Thoracic aorta (tissue), 2 donors: ENCODE results near the gene PLA2G4A. TPM values are rescaled to one million over a fixed set of nuclear protein-coding genes. Genes with fewer than 3 reads are reported as not detected.

Experiments
- ATAC-seq: fragments of 150-250 bp; one replicate; pipeline ENCODE4 v1.8.0; 2017; ENCODE audit warnings: low read depth; ENCODE audit not compliant: insufficient number of reproducible peaks, low FRiP score
- DNase-seq: peaks from one replicate; pipeline ENCODE4 v3.0.0-alpha.2; 2020; ENCODE audit warnings: low spot score
- H3K27ac ChIP-seq, 2 donors: fragments of 200-600 bp; sonication (generic); 1 replicate in 1 of 2; 2 replicates in 1 of 2; pipeline ENCODE4 v1.5.1; 2016; ENCODE audit warnings: mild to moderate bottlenecking in 2 of 2, moderate library complexity in 2 of 2
- H3K27me3 ChIP-seq: fragments of 200-600 bp; sonication (generic); replicated peaks from 2 replicates; pipeline ENCODE4 v1.6.0; 2016; ENCODE audit warnings: mild to moderate bottlenecking; ENCODE audit not compliant: insufficient read depth
- H3K36me3 ChIP-seq: fragments of 200-600 bp; sonication (generic); one replicate; pipeline ENCODE4 v1.5.1; 2016
- H3K4me1 ChIP-seq, 2 donors: fragments of 200-600 bp; sonication (generic); 1 replicate in 1 of 2; 2 replicates in 1 of 2; pipeline versions ENCODE4 v1.5.1 to v1.6.0; 2016; ENCODE audit warnings: low read depth in 2 of 2, mild to moderate bottlenecking in 1 of 2; ENCODE audit not compliant: control insufficient read depth in 1 of 2
- H3K4me3 ChIP-seq: fragments of 200-600 bp; sonication (generic); 2 replicates; pipeline ENCODE4 v1.5.1; 2016; ENCODE audit warnings: mild to moderate bottlenecking
- H3K9me3 ChIP-seq: fragments of 200-600 bp; sonication (generic); 2 replicates; pipeline ENCODE4 v1.5.1; 2016
- CTCF ChIP-seq: fragments of 200-600 bp; sonication (generic); IDR thresholded peaks from one replicate; pipeline ENCODE4 v1.5.1; 2019; ENCODE audit warnings: antibody characterized with exemption
- total RNA-seq, 2 donors: library from RNA; depleted of rRNA; stranded (reverse); fragments of >200 nt; gene quantifications; one replicate each; pipeline versions ENCODE4 v1.1.0 to v1.2.3, GENCODE V29; 2016

The PLA2G4A gene
- total RNA-seq: 1 to 10 TPM; 5.2 to 8.8 TPM

GRCh38 chr1:186828611-186829454 is at the start of gene PLA2G4A:
Gene PLA2G4A, plus strand, starts transcription at chr1:186828949. Its CDS starts 25,406 bp downstream, at chr1:186854355.
- DNase-seq (no peak), ATAC-seq (no peak)
- H3K4me1 ChIP-seq: peaks cover 0 to 5% of the 10 kb centered on the region in 2 donors

GRCh38 chr1:186780076-186780475 is 48.7 kb upstream of the PLA2G4A start:
- Histone ChIP-seq H3K36me3 (no peaks in the 10 kb centered on the region), H3K4me3 (no peak overlapping the region), H3K27me3 (no peaks in the 10 kb centered on the region), H3K4me1 (peaks cover 0 to 9% of the 10 kb centered on the region in 2 donors), H3K27ac (no peak overlapping the region), H3K9me3 (no peaks in the 10 kb centered on the region)
- DNase-seq (no peak), ATAC-seq (no peak)
- TF ChIP-seq CTCF: no peak

More at GRCh38 chr1:186828611-186829454, at the start of gene PLA2G4A:
- Histone ChIP-seq H3K27ac (peak within 1 kb of the TSS in 1 of 2 donors; percentile 32), H3K36me3 (no peaks in the 10 kb centered on the region), H3K9me3 (no peaks in the 10 kb centered on the region), H3K27me3 (no peaks in the 10 kb centered on the region), H3K4me3 (peak within 1 kb of the TSS; percentile 92)
- no peak for TF ChIP-seq CTCF

DNA sequence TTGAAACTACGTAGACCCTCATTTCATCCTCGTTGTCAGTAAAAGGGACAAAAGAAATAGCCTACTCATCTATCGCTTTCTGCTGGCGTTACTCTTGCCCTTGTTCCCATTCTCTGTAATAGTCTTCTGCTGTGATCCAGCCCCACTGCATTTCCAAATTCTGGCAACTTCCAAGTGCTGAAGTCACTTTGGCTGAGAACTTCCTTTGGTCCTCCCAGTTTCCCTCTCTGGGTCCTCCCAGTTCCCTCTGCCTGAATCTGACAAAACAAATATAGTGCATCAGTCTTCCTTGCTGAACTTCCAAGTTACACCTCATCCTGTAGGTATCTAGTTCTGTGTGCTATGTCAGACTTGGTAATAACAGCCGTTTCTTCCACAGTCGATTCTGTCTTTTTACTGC is 47.0 kb upstream of the PLA2G4A start:
- DNase-seq (no peak), ATAC-seq (no peak)

DNA sequence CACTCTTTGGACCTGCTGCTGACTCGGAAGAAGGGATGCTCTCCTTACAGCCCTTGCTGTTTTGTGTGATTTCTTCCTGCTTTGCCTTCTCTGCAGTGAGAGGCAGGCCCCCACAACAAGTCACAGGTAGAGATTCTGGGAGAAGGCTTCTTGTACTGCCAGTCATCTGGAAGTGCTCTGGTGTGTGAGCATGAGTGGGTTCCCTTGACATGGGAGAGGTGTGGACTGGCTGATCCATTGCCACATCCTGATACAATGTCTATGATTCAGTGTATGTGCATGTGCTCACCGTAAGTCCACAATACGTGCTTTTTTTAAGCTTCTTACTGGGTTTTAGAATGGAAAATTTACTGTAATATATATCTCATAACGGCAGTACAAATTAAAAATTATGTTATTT is 46.0 kb upstream of the PLA2G4A start:
- Histone ChIP-seq H3K27ac (no peak overlapping the region), H3K9me3 (no peaks in the 10 kb centered on the region), H3K4me3 (no peak overlapping the region), H3K4me1 (peaks cover 0 to 9% of the 10 kb centered on the region in 2 donors), H3K27me3 (no peaks in the 10 kb centered on the region), H3K36me3 (no peaks in the 10 kb centered on the region)
- DNase-seq (no peak), ATAC-seq (no peak)
- no peak for TF ChIP-seq CTCF

More for the DNA sequence above, 47.0 kb upstream of the PLA2G4A start:
- TF ChIP-seq CTCF: no peak
- Histone ChIP-seq H3K27ac (no peak overlapping the region), H3K9me3 (no peaks in the 10 kb centered on the region), H3K4me3 (no peak overlapping the region), H3K4me1 (peaks cover 0 to 9% of the 10 kb centered on the region in 2 donors), H3K36me3 (no peaks in the 10 kb centered on the region), H3K27me3 (no peaks in the 10 kb centered on the region)

GRCh38 chr1:186783193-186783592 is 45.6 kb upstream of the PLA2G4A start:
- no peak for ATAC-seq
- Histone ChIP-seq H3K27ac (no peak overlapping the region), H3K27me3 (no peaks in the 10 kb centered on the region), H3K4me1 (peaks cover 0 to 9% of the 10 kb centered on the region in 2 donors), H3K36me3 (no peaks in the 10 kb centered on the region), H3K4me3 (no peak overlapping the region), H3K9me3 (no peaks in the 10 kb centered on the region)
- TF ChIP-seq CTCF: no peak
- no peak for DNase-seq
